Chondrocyte (in vitro differentiated cells): ENCODE data around the gene LRPAP1. TPM values are rescaled to one million over a fixed set of nuclear protein-coding genes. Genes with fewer than 3 reads are reported as not detected.
"Not testable (repeated sequence)": the region's sequence is repeated elsewhere in the genome, so short reads cannot be mapped to it uniquely, and the experiment has no call there.

Experiments used
- DNase-seq: peaks from one replicate; pipeline ENCODE4 v3.0.0; 2021; ENCODE audit warnings: mixed read lengths, low spot score
- H3K27ac Mint-ChIP-seq: one replicate; pipeline ENCODE4 v1.8.0; 2021; ENCODE audit warnings: mild to moderate bottlenecking, moderate library complexity, mixed read lengths; ENCODE audit not compliant: unreplicated experiment
- H3K27me3 Mint-ChIP-seq: 2 replicates; pipeline ENCODE4 v1.8.0; 2021; ENCODE audit warnings: low read depth, mixed read lengths
- H3K36me3 Mint-ChIP-seq: 2 replicates; pipeline ENCODE4 v1.8.0; 2021; ENCODE audit warnings: low read depth, mixed read lengths
- H3K4me1 Mint-ChIP-seq: 2 replicates; pipeline ENCODE4 v1.8.0; 2021; ENCODE audit warnings: low read depth, mild to moderate bottlenecking, mixed read lengths
- H3K4me3 Mint-ChIP-seq: one replicate; pipeline ENCODE4 v1.8.0; 2021; ENCODE audit warnings: mild to moderate bottlenecking, moderate library complexity, mixed read lengths; ENCODE audit not compliant: unreplicated experiment
- H3K9me3 Mint-ChIP-seq: 2 replicates; pipeline ENCODE4 v1.8.0; 2021; ENCODE audit warnings: low read depth, mixed read lengths
- CTCF ChIP-seq: fragments of 200-600 bp; sonication (generic); IDR thresholded peaks from 2 replicates; pipeline ENCODE4 v1.5.0; 2021; ENCODE audit warnings: antibody characterized with exemption, mild to moderate bottlenecking, moderate library complexity
- total RNA-seq: library from RNA; stranded (reverse); gene quantifications from 3 replicates; pipeline ENCODE4 v1.2.1, GENCODE V29; 2021

Gene LRPAP1
- total RNA-seq, 1 donor from 2014 or later, result 135 TPM

GRCh38 chr4:3512719-3513118, 19.5 kb downstream of the LRPAP1 start:
- no peak for DNase-seq
- TF ChIP-seq CTCF, result no peak
- Mint-ChIP-seq H3K4me1 (no peaks in the 10 kb centered on the region), H3K9me3 (no peaks in the 10 kb centered on the region), H3K27me3 (no peaks in the 10 kb centered on the region), H3K4me3 (no peak overlapping the region), H3K36me3 (peaks cover 42% of the 10 kb centered on the region), H3K27ac (no peak overlapping the region)

GRCh38 chr4:3512279-3512678, 19.9 kb downstream of the LRPAP1 start:
- H3K9me3 Mint-ChIP-seq, result no peaks in the 10 kb centered on the region
- DNase-seq, result no peak
- no peak for TF ChIP-seq CTCF
- no peaks in the 10 kb centered on the region for H3K4me1 Mint-ChIP-seq
- no peak overlapping the region for H3K27ac Mint-ChIP-seq
- H3K4me3 Mint-ChIP-seq, result no peak overlapping the region
- peaks cover 38% of the 10 kb centered on the region for H3K36me3 Mint-ChIP-seq
- no peaks in the 10 kb centered on the region for H3K27me3 Mint-ChIP-seq

- peaks cover 37% of the 10 kb centered on the region for H3K36me3 Mint-ChIP-seq
- not testable (repeated sequence) for H3K4me3 Mint-ChIP-seq, H3K27ac Mint-ChIP-seq, H3K27me3 Mint-ChIP-seq, DNase-seq, H3K9me3 Mint-ChIP-seq, H3K4me1 Mint-ChIP-seq
These were observed 20.6 kb downstream of the LRPAP1 start for GRCh38 chr4:3511601-3512000.

- no peaks in the 10 kb centered on the region for H3K4me1 Mint-ChIP-seq
- no peak for TF ChIP-seq CTCF
- peaks cover 36% of the 10 kb centered on the region for H3K36me3 Mint-ChIP-seq
- H3K27ac Mint-ChIP-seq, result no peak overlapping the region
- DNase-seq, result no peak
- H3K9me3 Mint-ChIP-seq, result no peaks in the 10 kb centered on the region
- no peaks in the 10 kb centered on the region for H3K27me3 Mint-ChIP-seq
- no peak overlapping the region for H3K4me3 Mint-ChIP-seq
These were observed 21.0 kb downstream of the LRPAP1 start for GRCh38 chr4:3511187-3511586.

GRCh38 chr4:3510481-3510880, 21.7 kb downstream of the LRPAP1 start:
- H3K9me3 Mint-ChIP-seq, result no peaks in the 10 kb centered on the region
- no peak overlapping the region for H3K27ac Mint-ChIP-seq
- no peak for TF ChIP-seq CTCF
- H3K4me1 Mint-ChIP-seq, result no peaks in the 10 kb centered on the region
- no peaks in the 10 kb centered on the region for H3K27me3 Mint-ChIP-seq
- no peak overlapping the region for H3K4me3 Mint-ChIP-seq
- no peak for DNase-seq
- H3K36me3 Mint-ChIP-seq, result peaks cover 33% of the 10 kb centered on the region

GRCh38 chr4:3508542-3508941, 23.7 kb downstream of the LRPAP1 start:
- Mint-ChIP-seq H3K4me3 (no peak overlapping the region), H3K9me3 (no peaks in the 10 kb centered on the region), H3K36me3 (peaks cover 31% of the 10 kb centered on the region), H3K27me3 (no peaks in the 10 kb centered on the region), H3K27ac (no peak overlapping the region), H3K4me1 (no peaks in the 10 kb centered on the region)
- DNase-seq, result no peak
- TF ChIP-seq CTCF, result no peak
